ENCODE data around the gene ASPN.

Gene ASPN

GRCh38 chr9:92407818-92408217 lies 74.5 kb downstream of the ASPN start:
- no peak for FAIRE-seq

- no peak for FAIRE-seq
These were observed 75.8 kb downstream of the ASPN start for GRCh38 chr9:92406477-92406876.

All from endometrium (tissue), 2 donors.